ENCODE measurements around the gene AGFG1. TPM values are rescaled to one million over a fixed set of nuclear protein-coding genes. Genes with fewer than 3 reads are reported as not detected.

Gene AGFG1
- total RNA-seq, 1 experiment from 2014 or later: 81.3 TPM

DNA sequence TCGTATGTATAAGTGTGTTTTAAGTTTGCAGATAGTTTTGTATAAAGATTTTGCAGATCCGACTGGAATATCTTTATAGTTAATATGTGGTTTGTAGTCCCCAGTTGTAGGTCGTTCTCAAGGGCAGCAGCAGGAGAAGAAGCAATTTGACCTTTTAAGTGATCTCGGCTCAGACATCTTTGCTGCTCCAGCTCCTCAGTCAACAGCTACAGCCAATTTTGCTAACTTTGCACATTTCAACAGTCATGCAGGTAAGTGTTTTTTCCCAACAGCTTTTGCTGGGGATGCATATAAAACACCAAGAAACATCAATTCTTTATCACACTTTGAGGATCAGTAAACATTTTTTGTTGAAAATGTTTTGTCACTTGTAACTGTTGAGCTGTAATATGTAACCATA is 52.7 kb downstream of the AGFG1 start:
- CTCF ChIA-PET: no interaction called here

DNA sequence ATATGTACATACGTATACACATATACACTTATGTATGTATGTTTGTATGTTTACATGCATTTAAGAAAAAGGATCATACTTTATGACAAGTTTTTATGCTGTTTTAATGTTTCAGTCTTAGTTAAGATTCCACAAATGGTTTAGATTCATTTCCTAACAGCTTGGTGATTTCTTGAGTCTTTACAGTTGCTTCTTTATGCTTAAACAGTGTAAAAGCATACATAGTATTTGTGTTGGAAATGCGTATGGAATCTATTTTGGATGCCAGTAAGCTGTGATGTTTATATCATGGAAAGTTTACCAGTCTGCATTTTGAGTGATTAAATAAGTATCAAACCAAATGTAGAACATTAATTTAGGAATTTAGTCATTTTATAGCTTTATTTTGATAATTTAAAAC is 55.4 kb downstream of the AGFG1 start:
- Mint-ChIP-seq H3K4me1 (no peaks in the 10 kb centered on the region), H3K27ac (no peak overlapping the region), H3K4me3 (no peak overlapping the region), H3K9me3 (no peaks in the 10 kb centered on the region), H3K36me3 (peaks cover 39% of the 10 kb centered on the region), H3K27me3 (ENCODE audit: low read depth) (no peaks in the 10 kb centered on the region)
- TF ChIP-seq, protein P1, sequence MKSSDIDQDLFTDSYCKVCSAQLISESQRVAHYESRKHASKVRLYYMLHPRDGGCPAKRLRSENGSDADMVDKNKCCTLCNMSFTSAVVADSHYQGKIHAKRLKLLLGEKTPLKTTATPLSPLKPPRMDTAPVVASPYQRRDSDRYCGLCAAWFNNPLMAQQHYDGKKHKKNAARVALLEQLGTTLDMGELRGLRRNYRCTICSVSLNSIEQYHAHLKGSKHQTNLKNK (CRISPR knock-in tag; IDR thresholded peaks at IDR 0.05): no peak
- TF ChIP-seq MXD4 (CRISPR knock-in tag; IDR thresholded peaks at IDR 0.05; ENCODE audit: borderline replicate concordance) (no peak), NR3C1 (CRISPR knock-in tag; conservative IDR thresholded peaks at IDR 0.05; ENCODE audit: low read depth) (no peak), GABPB1 (CRISPR knock-in tag; IDR thresholded peaks at IDR 0.05) (no peak), NFATC4 (CRISPR knock-in tag; IDR thresholded peaks at IDR 0.05) (no peak), ZNF263 (CRISPR knock-in tag; IDR thresholded peaks at IDR 0.05; ENCODE audit: low read depth) (no peak), EMX1 (CRISPR knock-in tag; IDR thresholded peaks at IDR 0.05) (no peak), CREM (CRISPR knock-in tag; IDR thresholded peaks at IDR 0.05) (no peak), ZBTB21 (CRISPR knock-in tag; IDR thresholded peaks at IDR 0.05; ENCODE audit: borderline replicate concordance) (no peak), KAT7 (CRISPR knock-in tag; IDR thresholded peaks at IDR 0.05; ENCODE audit: borderline replicate concordance) (no peak)
- TF ChIP-seq, protein P2, sequence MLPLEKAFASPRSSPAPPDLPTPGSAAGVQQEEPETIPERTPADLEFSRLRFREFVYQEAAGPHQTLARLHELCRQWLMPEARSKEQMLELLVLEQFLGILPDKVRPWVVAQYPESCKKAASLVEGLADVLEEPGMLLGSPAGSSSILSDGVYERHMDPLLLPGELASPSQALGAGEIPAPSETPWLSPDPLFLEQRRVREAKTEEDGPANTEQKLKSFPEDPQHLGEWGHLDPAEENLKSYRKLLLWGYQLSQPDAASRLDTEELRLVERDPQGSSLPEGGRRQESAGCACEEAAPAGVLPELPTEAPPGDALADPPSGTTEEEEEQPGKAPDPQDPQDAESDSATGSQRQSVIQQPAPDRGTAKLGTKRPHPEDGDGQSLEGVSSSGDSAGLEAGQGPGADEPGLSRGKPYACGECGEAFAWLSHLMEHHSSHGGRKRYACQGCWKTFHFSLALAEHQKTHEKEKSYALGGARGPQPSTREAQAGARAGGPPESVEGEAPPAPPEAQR (CRISPR knock-in tag; IDR thresholded peaks at IDR 0.05): no peak
- TF ChIP-seq, protein P3, sequence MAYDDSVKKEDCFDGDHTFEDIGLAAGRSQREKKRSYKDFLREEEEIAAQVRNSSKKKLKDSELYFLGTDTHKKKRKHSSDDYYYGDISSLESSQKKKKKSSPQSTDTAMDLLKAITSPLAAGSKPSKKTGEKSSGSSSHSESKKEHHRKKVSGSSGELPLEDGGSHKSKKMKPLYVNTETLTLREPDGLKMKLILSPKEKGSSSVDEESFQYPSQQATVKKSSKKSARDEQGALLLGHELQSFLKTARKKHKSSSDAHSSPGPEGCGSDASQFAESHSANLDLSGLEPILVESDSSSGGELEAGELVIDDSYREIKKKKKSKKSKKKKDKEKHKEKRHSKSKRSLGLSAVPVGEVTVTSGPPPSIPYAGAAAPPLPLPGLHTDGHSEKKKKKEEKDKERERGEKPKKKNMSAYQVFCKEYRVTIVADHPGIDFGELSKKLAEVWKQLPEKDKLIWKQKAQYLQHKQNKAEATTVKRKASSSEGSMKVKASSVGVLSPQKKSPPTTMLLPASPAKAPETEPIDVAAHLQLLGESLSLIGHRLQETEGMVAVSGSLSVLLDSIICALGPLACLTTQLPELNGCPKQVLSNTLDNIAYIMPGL (CRISPR knock-in tag; IDR thresholded peaks at IDR 0.05): no peak
- TF ChIP-seq, protein P4, sequence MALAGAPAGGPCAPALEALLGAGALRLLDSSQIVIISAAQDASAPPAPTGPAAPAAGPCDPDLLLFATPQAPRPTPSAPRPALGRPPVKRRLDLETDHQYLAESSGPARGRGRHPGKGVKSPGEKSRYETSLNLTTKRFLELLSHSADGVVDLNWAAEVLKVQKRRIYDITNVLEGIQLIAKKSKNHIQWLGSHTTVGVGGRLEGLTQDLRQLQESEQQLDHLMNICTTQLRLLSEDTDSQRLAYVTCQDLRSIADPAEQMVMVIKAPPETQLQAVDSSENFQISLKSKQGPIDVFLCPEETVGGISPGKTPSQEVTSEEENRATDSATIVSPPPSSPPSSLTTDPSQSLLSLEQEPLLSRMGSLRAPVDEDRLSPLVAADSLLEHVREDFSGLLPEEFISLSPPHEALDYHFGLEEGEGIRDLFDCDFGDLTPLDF (CRISPR knock-in tag; IDR thresholded peaks at IDR 0.05): no peak
- TF ChIP-seq, protein P5, sequence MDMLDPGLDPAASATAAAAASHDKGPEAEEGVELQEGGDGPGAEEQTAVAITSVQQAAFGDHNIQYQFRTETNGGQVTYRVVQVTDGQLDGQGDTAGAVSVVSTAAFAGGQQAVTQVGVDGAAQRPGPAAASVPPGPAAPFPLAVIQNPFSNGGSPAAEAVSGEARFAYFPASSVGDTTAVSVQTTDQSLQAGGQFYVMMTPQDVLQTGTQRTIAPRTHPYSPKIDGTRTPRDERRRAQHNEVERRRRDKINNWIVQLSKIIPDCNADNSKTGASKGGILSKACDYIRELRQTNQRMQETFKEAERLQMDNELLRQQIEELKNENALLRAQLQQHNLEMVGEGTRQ (CRISPR knock-in tag; IDR thresholded peaks at IDR 0.05): no peak
- ChIA-PET CTCF (no interaction called here), POLR2A (interaction anchor here (0.6 kb wide), 1 partner anchor 476 kb away, joined by 3 read pairs; no protein-coding TSS in a partner anchor)
- ATAC-seq: no peak
- DNase-seq (ENCODE audit: low spot score): no peak

More for the DNA sequence above, 52.7 kb downstream of the AGFG1 start:
- H3K27me3 Mint-ChIP-seq (ENCODE audit: low read depth): no peaks in the 10 kb centered on the region
- H3K4me3 Mint-ChIP-seq: no peak overlapping the region
- no peak for ATAC-seq
- DNase-seq (ENCODE audit: low spot score): no peak
- TF ChIP-seq MYBL2 (CRISPR knock-in tag; IDR thresholded peaks at IDR 0.05) (no peak), SMAD3 (CRISPR knock-in tag; IDR thresholded peaks at IDR 0.05; ENCODE audit: borderline replicate concordance) (no peak), ZNF121 (CRISPR knock-in tag; IDR thresholded peaks at IDR 0.05) (no peak), NFYB (CRISPR knock-in tag; conservative IDR thresholded peaks at IDR 0.05; ENCODE audit: low read depth) (no peak), GTF2I (CRISPR knock-in tag; conservative IDR thresholded peaks at IDR 0.05) (no peak), ZNF232 (CRISPR knock-in tag; IDR thresholded peaks at IDR 0.05) (no peak), ATF1 (CRISPR knock-in tag; IDR thresholded peaks at IDR 0.05) (no peak)
- TF ChIP-seq, protein P6, sequence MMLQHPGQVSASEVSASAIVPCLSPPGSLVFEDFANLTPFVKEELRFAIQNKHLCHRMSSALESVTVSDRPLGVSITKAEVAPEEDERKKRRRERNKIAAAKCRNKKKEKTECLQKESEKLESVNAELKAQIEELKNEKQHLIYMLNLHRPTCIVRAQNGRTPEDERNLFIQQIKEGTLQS (CRISPR knock-in tag; conservative IDR thresholded peaks at IDR 0.05): no peak
- TF ChIP-seq, protein P7, sequence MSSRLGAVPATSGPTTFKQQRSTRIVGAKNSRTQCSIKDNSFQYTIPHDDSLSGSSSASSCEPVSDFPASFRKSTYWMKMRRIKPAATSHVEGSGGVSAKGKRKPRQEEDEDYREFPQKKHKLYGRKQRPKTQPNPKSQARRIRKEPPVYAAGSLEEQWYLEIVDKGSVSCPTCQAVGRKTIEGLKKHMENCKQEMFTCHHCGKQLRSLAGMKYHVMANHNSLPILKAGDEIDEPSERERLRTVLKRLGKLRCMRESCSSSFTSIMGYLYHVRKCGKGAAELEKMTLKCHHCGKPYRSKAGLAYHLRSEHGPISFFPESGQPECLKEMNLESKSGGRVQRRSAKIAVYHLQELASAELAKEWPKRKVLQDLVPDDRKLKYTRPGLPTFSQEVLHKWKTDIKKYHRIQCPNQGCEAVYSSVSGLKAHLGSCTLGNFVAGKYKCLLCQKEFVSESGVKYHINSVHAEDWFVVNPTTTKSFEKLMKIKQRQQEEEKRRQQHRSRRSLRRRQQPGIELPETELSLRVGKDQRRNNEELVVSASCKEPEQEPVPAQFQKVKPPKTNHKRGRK (CRISPR knock-in tag; IDR thresholded peaks at IDR 0.05; ENCODE audit: borderline replicate concordance): no peak
- H3K27ac Mint-ChIP-seq: no peak overlapping the region
- no peaks in the 10 kb centered on the region for H3K4me1 Mint-ChIP-seq
- H3K36me3 Mint-ChIP-seq: peaks cover 27% of the 10 kb centered on the region
- H3K9me3 Mint-ChIP-seq: no peaks in the 10 kb centered on the region
- POLR2A ChIA-PET: no interaction called here
